Natural killer cell (primary cell): ENCODE measurements around the gene HTT-AS. TPM values are rescaled to one million over a fixed set of nuclear protein-coding genes. Genes with fewer than 3 reads are reported as not detected.

Experiments used
- ATAC-seq, 3 donors: fragments of 150-1000 bp in 2 of 3; fragments of 200-7000 bp in 1 of 3; cut with Tn5 transposase; 1 replicate in 1 of 3; 2 replicates in 2 of 3; pipeline ENCODE4 v1.10.0; 2021; ENCODE audit warnings: mild to moderate bottlenecking in 2 of 3, moderate library complexity in 2 of 3
- DNase-seq, 2 donors: peaks; one replicate each; pipeline versions ENCODE4 v3.0.0 to v3.0.0-alpha.2; 2013 to 2021; ENCODE audit warnings: mixed read lengths in 1 of 2
- H3K27ac ChIP-seq: one replicate; pipeline ENCODE4 v1.5.1; 2013; ENCODE audit warnings: mild to moderate bottlenecking, low read length
- H3K27me3 ChIP-seq: one replicate; pipeline ENCODE4 v1.6.1; 2013; ENCODE audit warnings: low read length; ENCODE audit not compliant: control insufficient read depth, insufficient read depth
- H3K36me3 ChIP-seq: one replicate; pipeline ENCODE4 v1.6.1; 2013; ENCODE audit warnings: low read length; ENCODE audit not compliant: control insufficient read depth, insufficient read depth
- H3K4me1 ChIP-seq: one replicate; pipeline ENCODE4 v1.6.1; 2013; ENCODE audit warnings: low read length; ENCODE audit not compliant: control insufficient read depth, insufficient read depth
- H3K4me3 ChIP-seq: one replicate; pipeline ENCODE4 v1.5.1; 2013; ENCODE audit warnings: low read length
- H3K9me3 ChIP-seq: one replicate; pipeline ENCODE4 v1.6.1; 2013; ENCODE audit warnings: low read length; ENCODE audit not compliant: control insufficient read depth, insufficient read depth
- H3K27ac Mint-ChIP-seq, 2 donors: one replicate each; pipeline ENCODE4 v1.8.0; 2022; ENCODE audit warnings: mild to moderate bottlenecking in 2 of 2, mixed read lengths in 2 of 2, moderate library complexity in 1 of 2
- H3K27me3 Mint-ChIP-seq, 2 donors: one replicate each; pipeline ENCODE4 v1.8.0; 2022; ENCODE audit warnings: low read depth in 2 of 2, mixed read lengths in 2 of 2
- H3K36me3 Mint-ChIP-seq: one replicate; pipeline ENCODE4 v1.8.0; 2022; ENCODE audit warnings: mixed read lengths
- H3K4me1 Mint-ChIP-seq, 2 donors: one replicate each; pipeline ENCODE4 v1.8.0; 2022; ENCODE audit warnings: mixed read lengths in 2 of 2
- H3K4me3 Mint-ChIP-seq: one replicate; pipeline ENCODE4 v1.8.0; 2022; ENCODE audit warnings: mild to moderate bottlenecking, moderate library complexity, mixed read lengths
- H3K9me3 Mint-ChIP-seq, 2 donors: one replicate each; pipeline ENCODE4 v1.8.0; 2022; ENCODE audit warnings: mixed read lengths in 2 of 2
- WGBS: methylation state at CpG from one replicate; pipeline ENCODE4 v1.1.7; 2013; ENCODE audit warnings: missing lambda C conversion rate; ENCODE audit not compliant: insufficient coverage; 5-methylcytosine and 5-hydroxymethylcytosine counted together
- intact Hi-C: fragments of 100-400 bp; cut with micrococcal nuclease; formaldehyde crosslinking; loops from one replicate; pipeline ENCODE4 v1.14.2; 2022
- total RNA-seq, 4 donors: library from RNA; stranded (reverse); fragments of 120-200 nt in 1 of 4; gene quantifications; one replicate each; pipeline versions ENCODE4 v1.2.3 to v1.2.4, GENCODE V29; 2013 to 2022
- TF ChIP-seq, protein P1 (sequence below): fragments of 200-600 bp; IDR thresholded peaks from one replicate; pipeline ENCODE4 v1.8.0; 2022; ENCODE audit warnings: antibody characterized with exemption

Gene HTT-AS
- total RNA-seq, 3 donors from 2014 or later (not counting 1 experiment from before 2014, with no cell fraction given) = not detected

DNA sequence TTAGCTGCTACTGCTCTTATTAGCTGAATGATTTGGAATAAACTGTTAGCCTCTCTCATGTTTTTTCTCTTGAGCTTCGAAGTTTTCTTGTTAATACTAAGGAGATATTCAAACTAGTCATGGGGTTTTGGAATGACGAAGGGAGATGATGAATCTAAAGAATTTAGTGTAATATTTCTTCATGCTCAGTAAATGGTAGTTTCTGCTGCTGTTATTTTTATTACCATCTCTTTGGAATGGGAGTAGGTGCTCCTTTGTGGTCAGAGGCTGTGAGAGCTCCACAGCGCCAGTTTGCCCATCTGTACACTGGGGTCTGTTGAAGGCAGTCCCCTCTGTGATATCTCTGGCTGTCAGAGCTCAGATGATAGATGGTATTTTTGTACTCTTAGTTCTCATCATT is 33.9 kb upstream of the HTT-AS start:
- WGBS = 85% methylated on average over 3 of the region's 3 CpGs
- ATAC-seq (no peak), DNase-seq (no peak)
- peaks cover 4% of the 10 kb centered on the region for H3K4me1 ChIP-seq
- no peaks in the 10 kb centered on the region for H3K27me3 ChIP-seq
- peaks cover 51% of the 10 kb centered on the region for H3K36me3 ChIP-seq
- TF ChIP-seq, protein P1, sequence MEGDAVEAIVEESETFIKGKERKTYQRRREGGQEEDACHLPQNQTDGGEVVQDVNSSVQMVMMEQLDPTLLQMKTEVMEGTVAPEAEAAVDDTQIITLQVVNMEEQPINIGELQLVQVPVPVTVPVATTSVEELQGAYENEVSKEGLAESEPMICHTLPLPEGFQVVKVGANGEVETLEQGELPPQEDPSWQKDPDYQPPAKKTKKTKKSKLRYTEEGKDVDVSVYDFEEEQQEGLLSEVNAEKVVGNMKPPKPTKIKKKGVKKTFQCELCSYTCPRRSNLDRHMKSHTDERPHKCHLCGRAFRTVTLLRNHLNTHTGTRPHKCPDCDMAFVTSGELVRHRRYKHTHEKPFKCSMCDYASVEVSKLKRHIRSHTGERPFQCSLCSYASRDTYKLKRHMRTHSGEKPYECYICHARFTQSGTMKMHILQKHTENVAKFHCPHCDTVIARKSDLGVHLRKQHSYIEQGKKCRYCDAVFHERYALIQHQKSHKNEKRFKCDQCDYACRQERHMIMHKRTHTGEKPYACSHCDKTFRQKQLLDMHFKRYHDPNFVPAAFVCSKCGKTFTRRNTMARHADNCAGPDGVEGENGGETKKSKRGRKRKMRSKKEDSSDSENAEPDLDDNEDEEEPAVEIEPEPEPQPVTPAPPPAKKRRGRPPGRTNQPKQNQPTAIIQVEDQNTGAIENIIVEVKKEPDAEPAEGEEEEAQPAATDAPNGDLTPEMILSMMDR = no peak
- Mint-ChIP-seq H3K9me3 (no peaks in the 10 kb centered on the region), H3K4me1 (peaks cover 7 to 16% of the 10 kb centered on the region in 2 donors), H3K4me3 (no peak overlapping the region), H3K27me3 (no peaks in the 10 kb centered on the region), H3K36me3 (peaks cover 6% of the 10 kb centered on the region), H3K27ac (no peak overlapping the region)
- intact Hi-C loops = loop anchor here (10.0 kb wide), 1 partner anchor 837 kb away; no protein-coding TSS in a partner anchor
- no peak overlapping the region for H3K4me3 ChIP-seq
- no peaks in the 10 kb centered on the region for H3K9me3 ChIP-seq
- H3K27ac ChIP-seq = no peak overlapping the region

DNA sequence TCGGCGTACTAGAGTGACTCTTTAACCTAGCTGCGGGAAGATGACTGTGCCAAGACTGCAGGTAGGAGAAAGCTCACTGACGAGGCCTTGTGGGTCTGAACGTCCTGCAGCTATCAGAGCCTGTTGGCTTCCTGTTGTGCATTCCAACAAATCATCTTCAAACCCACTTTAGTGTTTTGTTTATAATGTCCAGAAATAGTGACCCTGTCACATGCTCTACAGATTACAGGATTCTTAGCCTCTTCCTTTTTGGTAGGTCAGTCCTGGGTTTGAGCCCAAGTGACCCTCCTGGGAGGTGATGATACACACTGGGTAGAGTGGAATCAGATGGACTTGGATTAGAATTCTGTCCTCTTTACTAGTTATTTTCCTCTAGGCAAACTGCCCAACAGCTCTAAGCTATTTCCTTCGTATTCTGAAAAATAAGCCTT is 33.4 kb upstream of the HTT-AS start:
- peaks cover 4% of the 10 kb centered on the region for H3K4me1 ChIP-seq
- no peak overlapping the region for H3K27ac ChIP-seq
- no peaks in the 10 kb centered on the region for H3K27me3 ChIP-seq
- intact Hi-C loops = loop anchor here (2.0 to 10.0 kb wide), 3 partner anchors 85 to 837 kb away; no protein-coding TSS in a partner anchor
- H3K36me3 ChIP-seq = peaks cover 51% of the 10 kb centered on the region
- H3K9me3 Mint-ChIP-seq = no peaks in the 10 kb centered on the region
- no peaks in the 10 kb centered on the region for H3K9me3 ChIP-seq
- H3K4me3 ChIP-seq = no peak overlapping the region
- peaks cover 6% of the 10 kb centered on the region for H3K36me3 Mint-ChIP-seq
- no peaks in the 10 kb centered on the region for H3K27me3 Mint-ChIP-seq
- H3K4me3 Mint-ChIP-seq = no peak overlapping the region
- TF ChIP-seq, protein P1 = no peak
- ATAC-seq (no peak), DNase-seq (no peak)
- H3K27ac Mint-ChIP-seq = peak overlapping the region in 1 of 2 donors; percentile 83
- 94% methylated on average over 6 of the region's 6 CpGs for WGBS
- peaks cover 7 to 17% of the 10 kb centered on the region in 2 donors for H3K4me1 Mint-ChIP-seq

DNA sequence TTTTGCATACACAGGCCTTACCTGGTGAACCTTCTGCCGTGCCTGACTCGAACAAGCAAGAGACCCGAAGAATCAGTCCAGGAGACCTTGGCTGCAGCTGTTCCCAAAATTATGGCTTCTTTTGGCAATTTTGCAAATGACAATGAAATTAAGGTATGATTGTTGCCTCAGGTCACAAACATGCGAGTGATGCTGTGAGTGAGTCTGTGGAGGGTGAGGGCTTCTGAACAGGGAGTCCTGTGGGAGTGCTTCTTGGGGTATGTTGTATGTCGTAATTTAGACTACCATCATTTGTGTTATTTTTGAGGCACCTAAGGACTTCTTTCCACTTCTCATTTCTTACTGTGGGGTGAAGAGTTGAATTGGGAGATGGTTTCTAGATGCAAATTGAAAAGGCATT is 32.9 kb upstream of the HTT-AS start:
- H3K4me3 ChIP-seq = no peak overlapping the region
- intact Hi-C loops = loop anchor here (2.0 to 10.0 kb wide), 3 partner anchors 86 to 838 kb away; no protein-coding TSS in a partner anchor
- H3K9me3 Mint-ChIP-seq = no peaks in the 10 kb centered on the region
- H3K4me1 ChIP-seq = peaks cover 4% of the 10 kb centered on the region
- peaks cover 6% of the 10 kb centered on the region for H3K36me3 Mint-ChIP-seq
- WGBS = 99% methylated on average over 4 of the region's 5 CpGs
- ATAC-seq (no peak), DNase-seq (no peak)
- TF ChIP-seq, protein P1 = no peak
- H3K4me1 Mint-ChIP-seq = peaks cover 7 to 15% of the 10 kb centered on the region in 2 donors
- no peak overlapping the region for H3K4me3 Mint-ChIP-seq
- peak overlapping the region in 1 of 2 donors; percentile 83 for H3K27ac Mint-ChIP-seq
- H3K27me3 ChIP-seq = no peaks in the 10 kb centered on the region
- H3K9me3 ChIP-seq = no peaks in the 10 kb centered on the region
- no peaks in the 10 kb centered on the region for H3K27me3 Mint-ChIP-seq
- no peak overlapping the region for H3K27ac ChIP-seq
- H3K36me3 ChIP-seq = peaks cover 48% of the 10 kb centered on the region
